HFFc6 (cell line): ENCODE data around the gene DCAF7. TPM values are rescaled to one million over a fixed set of nuclear protein-coding genes. Genes with fewer than 3 reads are reported as not detected.

Experiments
- DNase-seq: peaks from one replicate; pipeline ENCODE4 v3.0.0-alpha.2; 2018
- H3K27ac Mint-ChIP-seq: 2 replicates; pipeline ENCODE4 v1.8.0; 2020; ENCODE audit warnings: mild to moderate bottlenecking, mixed read lengths
- H3K27me3 Mint-ChIP-seq: 2 replicates; pipeline ENCODE4 v1.8.0; 2021; ENCODE audit warnings: mild to moderate bottlenecking, moderate library complexity, mixed read lengths; ENCODE audit not compliant: insufficient read depth
- H3K36me3 Mint-ChIP-seq: 2 replicates; pipeline ENCODE4 v1.8.0; 2021; ENCODE audit warnings: low read depth, mixed read lengths
- H3K4me1 Mint-ChIP-seq: 2 replicates; pipeline ENCODE4 v1.8.0; 2020; ENCODE audit warnings: low read depth, mixed read lengths
- H3K4me3 Mint-ChIP-seq: 2 replicates; pipeline ENCODE4 v1.8.0; 2020; ENCODE audit warnings: mild to moderate bottlenecking, moderate library complexity, mixed read lengths
- H3K9me3 Mint-ChIP-seq: 2 replicates; pipeline ENCODE4 v1.8.0; 2020; ENCODE audit warnings: mild to moderate bottlenecking, mixed read lengths
- total RNA-seq, 6 experiments: library from RNA; stranded (reverse); fragmentation: NEBNext Ultra II Directional; extraction: Animal tissue kit (Norgen Biotek cat#: 25700); gene quantifications; 2 replicates in 1 of 6; 3 replicates in 5 of 6; pipeline ENCODE4 v1.2.3, GENCODE V29; 2021
- TF ChIP-seq, protein P1 (sequence below): fragments of 200-600 bp; sonication (generic); IDR thresholded peaks from 2 replicates; pipeline ENCODE4 v1.5.0; 2021; ENCODE audit warnings: antibody characterized with exemption, mild to moderate bottlenecking

DCAF7 gene
- total RNA-seq, 6 experiments from 2014 or later: 58.6 to 67.0 (median 63.3) TPM

DNA sequence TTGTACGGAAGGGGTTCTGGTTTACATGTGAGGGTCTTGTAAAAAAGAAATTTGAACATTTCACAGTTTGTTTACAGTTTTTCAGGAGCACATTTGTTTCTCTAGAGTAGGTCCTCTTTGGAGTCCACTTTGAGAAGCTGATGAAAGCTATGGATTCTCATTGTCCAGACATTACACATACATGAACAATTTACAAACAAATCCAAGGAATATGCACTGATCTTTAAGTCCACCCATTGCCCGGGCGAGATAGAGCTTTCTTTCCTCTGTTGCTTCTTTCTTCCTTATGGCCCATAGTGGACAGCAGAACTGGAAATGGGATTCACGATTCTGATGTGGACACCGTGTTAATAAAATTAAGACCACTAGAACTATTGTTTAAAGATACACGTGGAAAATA, 1.9 kb downstream of the DCAF7 start:
- Mint-ChIP-seq H3K9me3 (no peaks in the 10 kb centered on the region), H3K4me3 (peak overlapping the region; percentile 91), H3K27me3 (peaks cover 3% of the 10 kb centered on the region), H3K36me3 (peaks cover 27% of the 10 kb centered on the region), H3K4me1 (peaks cover 50% of the 10 kb centered on the region), H3K27ac (peak overlapping the region; percentile 98)
- TF ChIP-seq, protein P1, sequence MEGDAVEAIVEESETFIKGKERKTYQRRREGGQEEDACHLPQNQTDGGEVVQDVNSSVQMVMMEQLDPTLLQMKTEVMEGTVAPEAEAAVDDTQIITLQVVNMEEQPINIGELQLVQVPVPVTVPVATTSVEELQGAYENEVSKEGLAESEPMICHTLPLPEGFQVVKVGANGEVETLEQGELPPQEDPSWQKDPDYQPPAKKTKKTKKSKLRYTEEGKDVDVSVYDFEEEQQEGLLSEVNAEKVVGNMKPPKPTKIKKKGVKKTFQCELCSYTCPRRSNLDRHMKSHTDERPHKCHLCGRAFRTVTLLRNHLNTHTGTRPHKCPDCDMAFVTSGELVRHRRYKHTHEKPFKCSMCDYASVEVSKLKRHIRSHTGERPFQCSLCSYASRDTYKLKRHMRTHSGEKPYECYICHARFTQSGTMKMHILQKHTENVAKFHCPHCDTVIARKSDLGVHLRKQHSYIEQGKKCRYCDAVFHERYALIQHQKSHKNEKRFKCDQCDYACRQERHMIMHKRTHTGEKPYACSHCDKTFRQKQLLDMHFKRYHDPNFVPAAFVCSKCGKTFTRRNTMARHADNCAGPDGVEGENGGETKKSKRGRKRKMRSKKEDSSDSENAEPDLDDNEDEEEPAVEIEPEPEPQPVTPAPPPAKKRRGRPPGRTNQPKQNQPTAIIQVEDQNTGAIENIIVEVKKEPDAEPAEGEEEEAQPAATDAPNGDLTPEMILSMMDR: no peak
- DNase-seq: no peak

DNA sequence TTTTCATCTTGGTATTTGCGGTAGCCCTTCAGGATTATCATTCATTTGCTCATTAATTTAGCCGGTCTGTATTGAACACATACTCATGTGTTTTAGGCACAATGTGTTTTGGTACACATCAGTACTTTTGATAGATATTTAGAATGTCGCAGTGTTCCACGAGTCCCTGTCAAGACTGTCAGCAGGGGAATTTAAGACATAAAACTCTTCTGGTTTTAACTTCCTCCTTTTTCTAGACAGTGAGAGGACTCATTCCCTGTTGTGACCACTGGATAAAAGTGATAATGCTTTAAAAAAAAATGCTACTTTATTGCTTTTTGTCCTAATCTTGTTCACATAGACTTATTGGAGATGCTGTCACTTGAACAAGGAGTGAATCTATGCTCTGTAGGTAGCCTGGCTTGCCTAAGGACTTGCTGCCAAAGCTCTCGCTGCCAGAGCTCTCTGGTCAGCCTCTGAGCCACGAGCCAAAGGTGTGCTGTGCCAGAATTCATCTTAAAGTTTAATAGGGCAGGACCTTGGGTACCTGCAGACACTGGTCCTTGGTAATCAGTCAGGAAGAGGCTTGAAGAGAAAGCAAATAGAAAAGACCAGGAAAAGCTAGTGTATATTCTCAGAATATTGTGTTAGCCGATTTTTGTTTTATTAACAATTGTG, 5.4 kb downstream of the DCAF7 start:
- TF ChIP-seq, protein P1: no peak
- H3K27ac Mint-ChIP-seq: no peak overlapping the region
- H3K4me1 Mint-ChIP-seq: peaks cover 52% of the 10 kb centered on the region
- no peaks in the 10 kb centered on the region for H3K9me3 Mint-ChIP-seq
- peaks cover 30% of the 10 kb centered on the region for H3K36me3 Mint-ChIP-seq
- no peaks in the 10 kb centered on the region for H3K27me3 Mint-ChIP-seq
- DNase-seq: no peak
- H3K4me3 Mint-ChIP-seq: no peak overlapping the region

DNA sequence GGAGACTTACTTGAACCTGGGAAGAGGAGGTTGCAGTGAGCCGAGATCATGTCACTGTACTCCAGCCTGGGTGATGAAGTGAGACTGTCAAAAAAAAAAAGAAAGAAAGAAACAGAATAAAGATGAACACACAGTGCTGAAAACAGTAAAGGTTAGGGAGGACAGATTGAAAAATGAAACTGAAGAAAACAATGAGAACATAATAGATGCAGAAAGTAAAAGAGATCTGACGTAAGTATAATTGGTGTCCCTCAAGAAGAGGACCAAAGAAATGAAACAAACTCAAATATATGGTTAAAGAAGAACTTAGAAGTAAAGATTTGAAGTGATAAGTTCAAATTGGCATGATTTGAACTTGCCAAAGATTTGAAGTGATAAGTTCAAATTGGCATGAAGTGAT, 7.1 kb downstream of the DCAF7 start:
- Mint-ChIP-seq H3K4me1 (peaks cover 40% of the 10 kb centered on the region), H3K4me3 (no peak overlapping the region), H3K27ac (no peak overlapping the region; the same call in 1 of the 2 replicates), H3K9me3 (no peaks in the 10 kb centered on the region), H3K36me3 (peaks cover 23% of the 10 kb centered on the region), H3K27me3 (no peaks in the 10 kb centered on the region; the same call in 1 of the 2 replicates)
- DNase-seq: no peak
- TF ChIP-seq, protein P1: no peak

DNA sequence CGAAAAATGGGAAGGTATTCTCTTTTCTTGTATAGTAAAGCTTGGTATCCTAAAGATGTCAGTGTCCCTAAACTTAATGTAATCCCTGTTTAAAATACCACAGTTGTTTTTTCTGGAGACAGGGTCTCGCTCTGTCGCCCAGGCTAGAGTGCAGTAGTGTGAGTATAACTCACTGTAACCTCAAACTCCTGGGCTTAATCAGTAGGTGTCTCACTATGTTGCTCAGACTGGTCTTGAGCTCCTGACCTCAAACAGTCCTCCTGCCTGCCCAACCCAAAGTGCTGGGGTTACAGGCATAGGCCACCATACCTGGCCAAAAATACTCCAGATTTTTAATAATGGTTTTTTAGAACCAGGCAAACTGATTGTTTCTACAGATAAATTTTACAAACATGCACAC, 8.2 kb downstream of the DCAF7 start:
- TF ChIP-seq, protein P1: no peak
- Mint-ChIP-seq H3K36me3 (peaks cover 17% of the 10 kb centered on the region), H3K9me3 (no peaks in the 10 kb centered on the region), H3K4me1 (peaks cover 29% of the 10 kb centered on the region), H3K27ac (no peak overlapping the region), H3K4me3 (no peak overlapping the region), H3K27me3 (no peaks in the 10 kb centered on the region; the same call in 1 of the 2 replicates)
- DNase-seq: no peak

DNA sequence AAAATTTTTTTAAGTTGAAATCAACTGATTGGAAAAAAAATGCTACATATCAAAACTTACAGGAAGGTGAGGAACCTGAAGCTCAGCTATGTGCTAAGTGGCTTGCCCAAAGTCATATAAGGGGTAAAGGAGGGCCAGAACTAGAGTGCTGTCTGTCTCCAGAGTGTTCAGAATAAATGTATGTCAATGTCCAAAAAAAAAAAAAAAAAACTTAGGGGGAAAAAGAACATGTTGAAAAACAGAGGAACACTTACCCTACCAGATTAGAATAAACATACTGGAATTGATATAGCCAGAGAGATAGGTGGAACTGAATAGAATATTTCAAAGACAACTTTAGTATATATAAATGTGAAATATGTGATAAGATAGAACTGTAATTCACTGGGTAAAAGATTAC, 11.5 kb downstream of the DCAF7 start:
- TF ChIP-seq, protein P1: no peak
- no peak for DNase-seq
- Mint-ChIP-seq H3K9me3 (no peaks in the 10 kb centered on the region), H3K4me1 (peaks cover 6% of the 10 kb centered on the region), H3K27ac (no peak overlapping the region), H3K4me3 (no peak overlapping the region), H3K36me3 (peaks cover 7% of the 10 kb centered on the region), H3K27me3 (no peaks in the 10 kb centered on the region; the same call in 1 of the 2 replicates)
